Lung (tissue), 12 donors: ENCODE results near the gene SZT2. TPM values are rescaled to one million over a fixed set of nuclear protein-coding genes. Genes with fewer than 3 reads are reported as not detected.
A peak's percentile ranks its signal among the peaks of the same experiment; 100 is the strongest.

Experiments
- ATAC-seq: fragments of 200-7000 bp; cut with Tn5 transposase; one replicate; pipeline ENCODE4 v1.9.1; 2020; ENCODE audit warnings: moderate number of reproducible peaks; ENCODE audit not compliant: insufficient read depth, low FRiP score
- DNase-seq, 3 donors: peaks; one replicate each; pipeline ENCODE4 v3.0.0-alpha.2; 2013 to 2017
- H3K27ac ChIP-seq, 2 donors: one replicate each; pipeline ENCODE4 v1.5.1; 2013; ENCODE audit warnings: mild to moderate bottlenecking in 2 of 2, moderate library complexity in 2 of 2, control low read depth in 1 of 2, inconsistent platforms in 1 of 2, low read depth in 1 of 2, low read length in 1 of 2
- H3K27me3 ChIP-seq, 3 donors: one replicate each; pipeline ENCODE4 v1.5.1; 2013; ENCODE audit warnings: low read length in 2 of 3; ENCODE audit not compliant: control insufficient read depth in 3 of 3, insufficient read depth in 3 of 3
- H3K36me3 ChIP-seq, 4 donors: one replicate each; pipeline ENCODE4 v1.5.1; 2013; ENCODE audit warnings: low read length in 4 of 4, mild to moderate bottlenecking in 1 of 4, moderate library complexity in 1 of 4; ENCODE audit not compliant: control insufficient read depth in 4 of 4, insufficient read depth in 4 of 4
- H3K4me1 ChIP-seq, 5 donors: one replicate each; pipeline ENCODE4 v1.5.1; 2013; ENCODE audit warnings: low read length in 5 of 5, mild to moderate bottlenecking in 2 of 5, moderate library complexity in 1 of 5; ENCODE audit not compliant: control insufficient read depth in 5 of 5, insufficient read depth in 5 of 5
- H3K4me3 ChIP-seq: one replicate; pipeline ENCODE4 v1.5.1; 2013; ENCODE audit warnings: mild to moderate bottlenecking, control low read depth, moderate library complexity
- H3K9ac ChIP-seq, 2 donors: one replicate each; pipeline ENCODE4 v1.5.1; 2013; ENCODE audit warnings: low read length in 2 of 2, control low read depth in 1 of 2; ENCODE audit not compliant: insufficient read depth in 1 of 2
- H3K9me3 ChIP-seq, 4 donors: one replicate each; pipeline ENCODE4 v1.5.1; 2013; ENCODE audit warnings: low read length in 3 of 4, mild to moderate bottlenecking in 1 of 4, moderate library complexity in 1 of 4; ENCODE audit not compliant: control insufficient read depth in 4 of 4, insufficient read depth in 3 of 4
- WGBS, 2 donors: extraction: QIAGEN DNeasy Blood & Tissue Kit; methylation state at CpG; one replicate each; pipeline ENCODE4 v1.1.7; 2013; 5-methylcytosine and 5-hydroxymethylcytosine counted together
- polyA plus RNA-seq, 2 donors: library from polyadenylated mRNA; stranded (reverse); fragments of 200-250 nt; gene quantifications; one replicate each; pipeline ENCODE4 v1.2.1, GENCODE V29; 2013
- total RNA-seq, 2 donors: library from RNA; depleted of rRNA in 1 of 2; stranded (reverse); fragments of >200 nt in 1 of 2; gene quantifications; one replicate each; pipeline ENCODE4 v1.2.1, GENCODE V29; 2014 to 2021
- TF ChIP-seq, protein P1 (sequence below): IDR thresholded peaks from 2 replicates; pipeline ENCODE4 v1.5.1; 2012; ENCODE audit warnings: mild to moderate bottlenecking; ENCODE audit errors: control extremely low read depth, extremely low read depth
- donor health status: control.
- donor health status: control.
- donor health status: Bipolar disorder and iron deficiency.
- donor health status: healthy.
- donor health status: DM: yes; HTN: yes; CAD: no.

SZT2 gene
- total and polyA plus RNA-seq, 4 donors: 15.2 to 71.5 (median 40.2) TPM

DNA sequence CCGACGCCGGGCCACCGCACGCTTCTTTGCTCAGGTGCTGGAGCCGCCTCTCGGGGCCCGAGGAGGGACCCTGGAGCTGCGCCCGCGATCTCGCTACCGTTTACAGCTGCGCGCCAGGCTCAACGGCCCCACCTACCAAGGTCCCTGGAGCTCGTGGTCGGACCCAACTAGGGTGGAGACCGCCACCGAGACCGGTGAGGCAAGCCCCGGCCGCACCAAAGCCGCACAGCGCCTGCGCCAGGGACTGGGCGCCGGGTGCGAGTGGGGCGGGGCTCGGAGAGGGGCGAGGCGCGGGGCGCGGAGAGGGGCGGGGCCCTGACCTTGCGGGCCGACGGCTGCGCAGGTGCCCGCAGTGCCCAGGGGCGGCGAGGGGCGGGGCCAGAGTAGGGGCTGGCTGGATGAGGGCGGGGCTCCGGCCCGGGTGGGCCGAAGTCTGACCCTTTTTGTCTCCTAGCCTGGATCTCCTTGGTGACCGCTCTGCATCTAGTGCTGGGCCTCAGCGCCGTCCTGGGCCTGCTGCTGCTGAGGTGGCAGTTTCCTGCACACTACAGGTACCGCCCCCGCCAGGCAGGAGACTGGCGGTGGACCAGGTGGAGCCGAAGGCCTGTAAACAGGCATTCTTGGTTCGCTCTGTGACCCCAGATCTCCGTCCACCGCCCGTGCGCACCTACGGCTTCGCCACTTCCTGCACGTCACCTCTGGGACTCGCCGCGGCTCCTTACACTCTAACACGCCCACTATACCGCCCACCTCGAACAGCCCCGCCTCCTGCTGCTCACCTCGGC, 40.7 kb upstream of the SZT2 start:
- H3K4me3 ChIP-seq: peak overlapping the region; percentile 36
- peaks cover 0 to 15% (median 4%) of the 10 kb centered on the region in 5 donors for H3K4me1 ChIP-seq
- peak overlapping the region; percentile 42 to 44 for H3K9ac ChIP-seq
- ATAC-seq: peak; percentile 93
- H3K27ac ChIP-seq: peak overlapping the region; percentile 93 to 96
- H3K36me3 ChIP-seq: no peaks in the 10 kb centered on the region
- WGBS, 2 donors: 30 to 59% methylated on average over 71 to 72 of the region's 72 CpGs
- TF ChIP-seq, protein P1, sequence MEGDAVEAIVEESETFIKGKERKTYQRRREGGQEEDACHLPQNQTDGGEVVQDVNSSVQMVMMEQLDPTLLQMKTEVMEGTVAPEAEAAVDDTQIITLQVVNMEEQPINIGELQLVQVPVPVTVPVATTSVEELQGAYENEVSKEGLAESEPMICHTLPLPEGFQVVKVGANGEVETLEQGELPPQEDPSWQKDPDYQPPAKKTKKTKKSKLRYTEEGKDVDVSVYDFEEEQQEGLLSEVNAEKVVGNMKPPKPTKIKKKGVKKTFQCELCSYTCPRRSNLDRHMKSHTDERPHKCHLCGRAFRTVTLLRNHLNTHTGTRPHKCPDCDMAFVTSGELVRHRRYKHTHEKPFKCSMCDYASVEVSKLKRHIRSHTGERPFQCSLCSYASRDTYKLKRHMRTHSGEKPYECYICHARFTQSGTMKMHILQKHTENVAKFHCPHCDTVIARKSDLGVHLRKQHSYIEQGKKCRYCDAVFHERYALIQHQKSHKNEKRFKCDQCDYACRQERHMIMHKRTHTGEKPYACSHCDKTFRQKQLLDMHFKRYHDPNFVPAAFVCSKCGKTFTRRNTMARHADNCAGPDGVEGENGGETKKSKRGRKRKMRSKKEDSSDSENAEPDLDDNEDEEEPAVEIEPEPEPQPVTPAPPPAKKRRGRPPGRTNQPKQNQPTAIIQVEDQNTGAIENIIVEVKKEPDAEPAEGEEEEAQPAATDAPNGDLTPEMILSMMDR: no peak
- no peaks in the 10 kb centered on the region for H3K9me3 ChIP-seq
- DNase-seq: peak; percentile 68 to 85 (median 83)
- H3K27me3 ChIP-seq: peaks cover 0 to 5% (median 0%) of the 10 kb centered on the region in 3 donors

- Histone ChIP-seq H3K27me3 (peaks cover 0 to 5% (median 0%) of the 10 kb centered on the region in 3 donors), H3K4me3 (no peak overlapping the region), H3K27ac (peak overlapping the region; percentile 93 to 96), H3K36me3 (no peaks in the 10 kb centered on the region), H3K4me1 (peaks cover 0 to 12% (median 4%) of the 10 kb centered on the region in 5 donors), H3K9ac (peak overlapping the region; percentile 42 to 44), H3K9me3 (no peaks in the 10 kb centered on the region)
- DNase-seq (peak in 2 of 3 donors; percentile 24 to 56), ATAC-seq (no peak)
- TF ChIP-seq, protein P1: no peak
- 59 to 71% methylated on average over 11 of the region's 11 CpGs for WGBS, 2 donors
These were observed 39.9 kb upstream of the SZT2 start for GRCh38 chr1:43349594-43350306.

DNA sequence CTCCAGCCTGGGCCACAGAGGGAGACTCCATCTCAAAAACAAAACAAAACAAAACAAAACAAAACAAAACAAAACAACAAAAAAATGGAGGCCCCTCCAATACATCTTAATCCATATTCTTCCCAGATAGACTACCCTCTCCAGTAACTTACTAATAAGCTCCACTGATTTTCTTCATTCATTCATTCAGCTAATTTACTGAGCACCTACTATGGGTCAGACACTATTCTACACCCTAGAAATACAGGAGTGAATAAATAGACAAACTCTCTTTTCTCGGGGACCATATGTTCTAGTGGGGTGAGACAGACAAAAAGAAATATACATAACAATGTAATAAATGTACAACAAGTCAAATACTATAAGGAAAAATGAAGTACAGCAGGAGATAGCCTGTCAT, 38.7 kb upstream of the SZT2 start:
- DNase-seq (no peak), ATAC-seq (no peak)
- Histone ChIP-seq H3K36me3 (no peaks in the 10 kb centered on the region), H3K27me3 (peaks cover 0 to 5% (median 0%) of the 10 kb centered on the region in 3 donors), H3K4me1 (peaks cover 0 to 12% (median 4%) of the 10 kb centered on the region in 5 donors), H3K9me3 (no peaks in the 10 kb centered on the region), H3K4me3 (no peak overlapping the region), H3K27ac (no peak overlapping the region), H3K9ac (no peak overlapping the region)
- TF ChIP-seq, protein P1: no peak
- WGBS, 2 donors: 89 to 92% methylated on average over 1 of the region's 1 CpG
